OCI-M1 (cell line): Measurements from ENCODE around the gene NXNL2.
A peak's percentile ranks its signal among the peaks of the same experiment; 100 is the strongest.

Experiments used
- DNase-seq: peaks from one replicate; lab custom pipeline; 2025; lab: John Stamatoyannopoulos, UW

The NXNL2 gene

DNA sequence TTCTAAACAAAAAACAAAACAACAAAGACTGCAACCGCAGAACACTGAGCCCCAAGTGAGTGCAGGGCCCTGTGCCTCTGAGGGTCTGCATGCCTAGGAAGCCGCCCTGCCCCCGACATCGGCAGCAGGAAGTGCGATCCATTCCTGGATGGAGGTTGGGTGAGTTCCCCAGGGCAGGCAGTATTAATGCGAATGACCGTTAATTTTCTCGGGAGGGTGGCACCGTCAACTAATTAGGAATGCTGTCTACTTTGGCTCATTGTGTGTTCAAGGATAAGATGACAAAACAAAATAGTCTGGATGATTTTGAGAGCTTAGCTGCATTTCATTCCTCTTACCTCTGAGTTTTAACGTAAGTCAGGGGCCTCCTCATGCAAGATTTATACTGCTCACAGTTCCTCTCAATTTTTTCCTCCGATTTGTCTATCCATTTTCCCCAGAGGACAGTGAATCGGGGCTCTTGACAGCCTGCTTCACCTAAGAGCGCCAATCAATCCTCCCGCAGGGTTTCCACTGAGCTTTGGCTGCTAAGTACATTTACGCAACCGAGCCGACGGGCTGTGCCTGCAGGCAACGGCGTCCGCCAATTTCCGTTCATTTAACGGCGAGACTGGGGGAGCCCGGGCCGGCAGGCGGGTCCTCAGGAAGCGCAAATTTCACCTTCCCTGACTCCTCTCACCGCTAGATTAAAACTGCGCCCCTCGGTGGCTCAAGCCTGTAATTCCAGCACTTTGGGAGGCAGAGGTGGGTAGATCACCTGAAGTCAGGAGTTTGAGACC is 2.9 kb upstream of the NXNL2 start:
- no peak for DNase-seq

DNA sequence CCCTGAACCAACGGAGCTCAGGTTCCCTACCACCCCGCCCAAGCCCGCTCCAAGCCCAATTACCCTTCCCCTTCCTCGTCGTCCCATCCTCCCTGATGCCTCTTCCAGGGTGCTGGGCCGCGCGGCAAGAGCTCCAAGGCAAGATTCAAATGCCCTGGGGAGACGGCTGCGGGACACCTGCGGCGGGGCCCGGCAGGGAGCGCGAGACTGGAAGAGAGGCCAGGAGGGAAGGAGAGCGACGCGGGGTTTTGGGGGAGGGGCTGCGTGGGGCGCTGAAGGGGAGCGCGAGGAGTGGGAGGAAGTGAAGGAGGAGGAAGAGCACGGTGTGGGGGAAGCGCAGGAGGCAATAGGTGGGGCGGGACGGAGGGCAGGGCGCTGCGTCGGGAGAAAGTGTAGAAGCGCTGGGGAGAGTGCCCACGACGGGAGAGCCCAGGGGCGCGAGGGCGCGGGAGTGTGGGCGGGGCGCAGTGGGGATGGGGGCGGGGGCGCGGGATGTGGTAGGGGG is 975 bp upstream of the NXNL2 start:
- no peak for DNase-seq

DNA sequence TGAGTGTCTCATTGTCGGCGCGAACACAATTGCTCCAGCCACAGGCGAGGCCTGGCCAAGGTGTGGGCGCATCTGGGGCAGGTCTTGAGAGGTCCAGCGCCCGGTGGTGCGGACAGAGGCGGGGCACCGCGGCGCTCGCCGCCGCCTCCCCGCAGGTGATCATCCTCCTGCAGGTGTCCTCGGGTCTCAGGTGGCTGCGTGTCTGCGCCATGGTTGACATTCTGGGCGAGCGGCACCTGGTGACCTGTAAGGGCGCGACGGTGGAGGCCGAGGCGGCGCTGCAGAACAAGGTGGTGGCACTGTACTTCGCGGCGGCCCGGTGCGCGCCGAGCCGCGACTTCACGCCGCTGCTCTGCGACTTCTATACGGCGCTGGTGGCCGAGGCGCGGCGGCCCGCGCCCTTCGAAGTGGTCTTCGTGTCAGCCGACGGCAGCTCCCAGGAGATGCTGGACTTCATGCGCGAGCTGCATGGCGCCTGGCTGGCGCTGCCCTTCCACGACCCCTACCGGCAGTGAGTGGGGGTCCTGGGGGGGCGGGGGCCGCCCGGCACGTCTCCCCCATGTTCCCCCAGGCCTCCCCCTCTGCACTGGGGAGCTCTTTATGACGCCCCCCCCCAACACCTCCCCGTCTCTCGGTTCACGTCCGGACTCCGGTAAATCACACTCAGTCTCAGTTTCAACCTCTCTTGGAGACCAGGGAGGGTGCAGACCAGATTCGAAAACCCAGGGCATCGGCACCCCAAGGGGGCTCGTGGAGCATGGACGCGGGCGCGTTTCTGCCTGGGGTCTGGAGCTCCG is 446 bp downstream of the NXNL2 start:
- no peak for DNase-seq

DNA sequence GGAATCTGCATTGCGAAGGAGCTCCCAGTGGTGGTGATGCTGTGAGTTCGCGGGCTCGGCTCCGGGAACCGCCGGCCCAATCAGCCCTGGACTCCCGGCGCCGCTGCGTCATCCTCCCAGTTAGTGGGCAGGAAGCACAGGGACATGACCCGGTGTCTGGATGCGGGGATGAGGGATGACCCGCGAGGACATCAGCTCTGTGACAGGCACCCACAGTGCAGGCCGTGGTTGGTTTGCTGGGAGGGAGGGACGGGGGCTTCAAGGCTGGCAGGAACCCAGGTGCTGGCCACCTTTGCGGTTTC is 996 bp downstream of the NXNL2 start:
- DNase-seq = no peak

DNA sequence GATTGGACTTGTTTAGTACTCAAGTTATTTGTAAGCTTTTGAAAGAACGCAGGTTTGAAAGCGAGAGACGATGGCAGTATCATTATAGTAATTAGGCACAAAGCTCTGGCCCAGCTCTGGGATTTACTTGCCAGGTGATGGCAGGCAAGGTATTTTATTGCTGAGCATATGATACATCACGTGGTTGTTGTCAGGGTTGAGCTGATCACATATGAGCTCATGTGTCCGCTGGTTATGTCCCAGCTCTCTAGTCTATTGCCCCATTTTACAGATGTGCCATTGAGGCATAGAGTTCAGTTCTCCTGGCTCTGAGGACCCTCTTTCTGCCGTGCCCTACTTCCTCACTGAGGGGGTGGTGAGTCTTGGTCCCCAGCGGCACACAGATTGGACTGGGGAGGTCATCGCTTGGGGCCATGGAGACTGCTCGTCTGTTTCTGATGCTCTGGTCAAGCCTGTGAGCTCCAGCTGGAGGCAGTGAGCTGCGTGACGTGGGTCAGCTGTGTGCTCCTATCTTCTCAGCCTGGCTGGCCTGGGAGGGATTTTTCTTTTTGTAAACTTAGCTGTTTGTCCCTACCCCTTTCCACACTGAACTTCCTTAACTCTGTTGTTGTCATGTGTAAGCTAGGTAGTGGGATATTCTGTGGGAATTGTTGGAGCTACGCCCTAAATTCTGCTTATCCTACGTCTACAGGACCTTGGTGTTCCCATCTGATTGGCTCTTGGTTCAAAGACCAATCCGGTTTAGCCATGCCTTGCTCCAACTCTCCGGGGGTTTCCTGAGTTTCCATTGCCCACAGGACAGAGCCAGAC is 2.2 kb downstream of the NXNL2 start:
- no peak for DNase-seq

DNA sequence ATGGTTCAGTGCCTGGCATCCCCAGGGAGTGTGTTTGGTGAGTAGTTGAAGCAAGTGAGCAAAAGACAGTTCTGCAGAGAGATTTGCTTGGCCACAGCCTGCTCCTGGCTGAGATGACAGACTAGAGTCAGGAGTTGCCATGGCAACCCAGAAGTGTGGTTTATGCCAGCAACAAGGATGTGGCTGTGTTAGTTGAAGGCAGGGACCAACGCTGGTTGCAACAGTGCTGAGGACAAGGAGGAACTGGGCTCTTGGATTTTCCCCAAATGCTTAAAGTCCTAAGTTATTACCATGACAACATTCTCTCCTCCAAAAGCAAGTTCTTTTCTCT is 2.7 kb downstream of the NXNL2 start:
- peak; percentile 2 for DNase-seq

DNA sequence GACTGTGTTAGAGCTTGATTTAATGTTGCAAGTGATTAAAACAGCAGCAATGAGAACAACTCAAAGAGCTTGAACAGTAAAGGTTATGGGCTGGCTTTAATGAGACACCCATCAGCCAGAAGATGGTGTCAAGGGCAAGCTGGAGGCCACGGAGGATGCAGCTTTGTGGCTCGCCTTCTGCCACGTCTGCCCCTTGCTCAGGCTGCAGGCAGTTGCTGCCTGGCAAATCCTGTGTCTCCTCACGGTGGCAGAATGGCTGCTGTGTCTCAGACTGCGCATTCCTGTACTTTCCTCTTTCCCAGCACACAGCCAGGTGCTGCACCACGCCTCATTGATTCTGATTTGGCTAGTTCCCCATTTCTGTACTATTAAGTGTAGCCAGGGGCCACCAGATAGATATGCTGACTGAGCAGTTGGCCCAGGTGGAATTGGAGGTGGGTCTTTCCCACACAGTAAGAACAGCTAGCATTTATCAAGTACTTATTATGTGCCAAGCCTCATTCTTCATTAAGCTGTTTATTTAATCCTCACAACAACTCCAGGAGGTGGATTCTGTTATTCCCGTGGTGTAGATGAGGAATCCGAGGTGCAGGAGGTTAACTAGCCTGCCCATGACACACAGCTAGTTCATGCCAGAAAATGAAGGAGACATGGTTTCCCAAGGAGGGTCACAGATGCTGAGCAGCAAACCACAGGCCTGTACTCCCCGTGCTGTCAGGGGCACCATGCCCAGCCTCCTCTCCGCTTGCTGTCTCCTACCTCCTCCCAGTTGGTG is 3.5 kb downstream of the NXNL2 start:
- no peak for DNase-seq

DNA sequence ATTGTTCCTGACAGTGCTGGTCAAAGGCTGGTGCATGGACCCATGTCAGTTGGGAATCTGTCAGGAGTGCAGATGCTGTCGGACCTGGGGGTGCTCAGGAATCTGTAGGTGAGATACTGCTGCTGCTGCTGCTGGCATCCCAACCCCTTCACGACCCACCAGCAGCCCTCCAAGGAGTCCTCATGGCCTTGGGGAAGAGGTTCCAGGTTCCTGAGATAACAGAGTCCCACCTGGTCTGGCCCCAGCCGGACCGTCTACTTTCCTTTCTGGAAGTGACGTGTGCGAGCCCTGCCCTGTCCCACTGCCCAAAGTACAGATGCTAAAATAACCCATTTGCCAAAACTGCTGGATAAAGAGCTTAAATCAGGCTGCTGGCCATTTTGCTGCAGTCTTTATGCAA is 4.3 kb downstream of the NXNL2 start:
- DNase-seq = no peak

DNA sequence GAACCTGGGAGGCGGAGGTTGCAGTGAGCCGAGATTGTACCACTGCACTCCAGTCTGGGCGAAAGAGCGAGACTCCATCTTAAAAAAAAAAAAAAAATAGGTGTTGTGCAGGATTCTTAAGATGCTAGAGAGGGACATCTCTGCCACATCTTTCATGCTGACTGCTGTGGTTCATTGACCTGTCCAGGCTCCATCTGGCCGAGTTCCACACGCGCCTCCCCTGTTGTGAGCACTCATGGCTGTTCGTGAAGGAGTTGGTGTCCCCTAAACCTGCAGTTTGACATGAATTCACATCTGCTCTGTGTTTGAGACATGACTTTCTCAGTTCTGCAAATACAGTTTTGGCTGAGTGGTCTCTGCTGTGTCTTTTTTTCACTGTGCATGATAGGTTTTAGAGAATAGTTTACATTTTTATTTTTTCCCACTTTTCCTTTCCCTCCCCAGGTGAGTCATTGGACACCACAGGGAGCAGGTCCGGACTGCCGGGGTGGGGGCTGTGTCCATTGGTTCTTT is 5.3 kb downstream of the NXNL2 start:
- DNase-seq = no peak

DNA sequence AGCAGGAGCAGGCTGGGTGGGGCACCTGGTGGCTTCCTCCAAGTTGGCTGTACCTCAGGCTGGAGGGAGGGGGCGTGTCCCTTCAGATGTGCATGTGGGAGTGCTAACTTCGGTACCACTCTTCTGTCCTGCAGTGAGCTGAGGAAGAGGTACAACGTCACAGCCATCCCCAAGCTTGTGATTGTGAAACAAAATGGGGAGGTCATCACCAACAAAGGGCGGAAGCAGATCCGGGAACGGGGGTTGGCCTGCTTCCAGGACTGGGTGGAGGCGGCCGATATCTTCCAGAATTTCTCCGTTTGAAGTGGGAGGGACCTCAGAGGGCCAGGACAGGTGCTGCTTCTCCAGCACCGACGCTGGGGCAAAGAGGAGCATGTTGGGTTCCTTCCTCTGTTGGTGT is 9.3 kb downstream of the NXNL2 start:
- peak; percentile 22 for DNase-seq

DNA sequence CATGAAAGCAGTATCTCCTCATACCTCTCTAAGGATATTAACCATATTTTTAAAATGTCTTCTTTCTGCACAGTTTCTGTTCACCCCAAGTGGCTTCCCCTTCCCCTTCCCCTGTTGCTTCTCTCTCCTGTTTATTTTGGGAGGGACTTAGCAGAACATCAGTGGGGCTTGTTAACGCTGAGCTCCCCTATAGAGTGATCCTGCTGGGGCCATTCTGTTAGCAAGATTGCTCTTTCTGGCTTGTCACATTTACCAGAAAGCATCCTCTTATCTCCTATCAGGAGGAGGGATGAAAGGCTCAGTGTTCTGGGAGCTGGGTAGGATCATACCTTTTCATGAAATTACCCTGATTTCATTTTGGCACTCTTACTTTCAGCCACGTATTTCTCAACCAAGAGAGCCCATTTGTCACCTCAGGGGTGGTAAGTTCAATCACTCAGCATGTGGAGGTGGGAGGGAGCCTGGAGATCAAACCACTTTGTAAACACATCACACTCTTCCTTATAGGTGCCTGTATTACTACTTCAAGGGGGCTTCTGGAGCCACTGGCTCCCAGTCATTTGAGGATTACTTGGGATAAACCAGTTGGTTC is 16.7 kb downstream of the NXNL2 start:
- DNase-seq = no peak

DNA sequence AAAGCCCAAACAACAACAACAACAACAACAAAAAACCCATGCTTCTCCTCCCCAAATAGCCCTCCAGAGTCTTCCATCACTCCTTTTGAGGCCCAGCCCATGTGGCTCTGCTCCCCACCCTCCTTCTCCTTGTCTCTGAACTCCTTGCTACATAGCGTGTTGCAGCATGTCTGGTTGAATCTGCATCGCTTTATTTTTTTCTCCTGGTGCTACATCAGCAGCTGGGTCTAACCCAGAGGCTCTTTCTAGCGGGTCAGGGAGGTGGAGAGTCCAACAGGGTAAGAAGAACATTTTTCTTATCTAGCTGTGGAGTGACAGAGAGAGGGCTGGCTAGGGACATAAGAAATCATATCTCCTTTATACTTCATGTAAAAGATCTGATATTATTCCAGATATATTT is 18.4 kb downstream of the NXNL2 start:
- no peak for DNase-seq

DNA sequence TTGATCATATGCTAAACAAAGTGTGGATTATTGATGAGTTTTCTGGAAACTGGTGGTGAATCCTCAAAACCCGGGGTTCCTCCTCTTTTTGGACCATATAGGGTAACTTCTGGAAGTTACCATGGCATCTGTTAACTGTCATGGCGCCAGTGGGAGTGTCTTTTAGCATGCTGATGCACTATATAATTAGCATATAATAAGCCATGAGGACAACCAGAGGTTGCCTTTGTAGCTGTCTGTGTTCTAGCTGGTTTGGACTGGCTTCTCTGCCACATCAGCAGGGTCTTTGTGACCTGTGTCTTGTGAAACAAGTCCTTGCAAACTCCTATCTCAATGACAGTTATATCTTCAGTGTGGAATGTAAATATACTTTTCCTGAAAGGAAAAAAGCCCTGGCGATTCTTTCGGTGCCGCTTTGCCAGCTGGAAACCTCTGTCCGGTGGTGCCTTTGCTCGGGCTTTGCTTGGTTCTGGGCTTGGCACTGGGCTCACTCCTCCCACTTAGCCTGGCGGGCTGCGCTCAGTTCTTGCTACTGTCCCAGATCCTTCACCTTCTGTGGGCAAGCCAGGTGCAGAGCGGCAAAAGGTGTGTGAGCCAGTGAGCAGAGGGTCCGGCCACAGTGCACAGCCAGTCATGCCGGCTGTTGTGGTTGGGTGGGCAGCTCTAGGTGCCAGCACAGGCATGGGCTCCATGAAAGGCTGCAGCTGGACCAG is 20.4 kb downstream of the NXNL2 start:
- DNase-seq = no peak

DNA sequence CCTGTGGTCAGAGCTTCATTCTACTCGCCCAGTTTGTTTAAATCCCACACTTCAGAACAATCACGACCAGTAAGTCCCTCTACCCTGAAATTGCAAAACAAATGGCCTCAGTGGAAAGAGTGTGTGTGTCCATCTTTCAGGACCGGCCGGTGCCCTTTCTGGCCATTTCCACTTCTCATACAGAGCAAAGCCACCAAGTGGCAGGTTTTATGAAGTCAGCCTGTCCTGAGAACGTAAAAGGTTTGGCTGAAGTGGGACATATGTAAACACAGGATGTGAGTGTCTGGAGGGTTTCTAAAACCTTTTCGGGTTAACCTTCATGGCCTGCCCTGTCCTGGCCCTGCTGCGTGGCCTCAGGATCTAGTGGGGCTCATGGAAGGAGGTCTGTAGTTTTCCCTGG is 24.7 kb downstream of the NXNL2 start:
- no peak for DNase-seq

DNA sequence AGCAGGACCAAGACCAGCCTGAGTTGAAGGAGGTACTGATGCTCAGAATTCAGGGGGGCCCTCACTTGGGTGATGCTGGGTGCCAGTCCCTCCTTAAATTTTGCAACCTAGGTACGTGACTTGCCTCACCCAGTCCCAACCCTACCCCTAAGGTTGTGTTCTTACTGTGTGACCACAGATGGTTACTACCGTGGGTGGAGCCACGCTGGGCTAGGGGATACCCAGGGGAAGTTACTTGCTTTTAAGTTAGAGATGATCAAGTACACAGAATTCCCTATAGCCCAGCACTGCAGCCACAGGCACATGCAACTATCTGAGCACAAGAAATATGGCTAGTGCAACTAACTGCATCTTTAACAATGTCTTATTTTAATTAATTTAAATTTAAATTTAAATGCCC is 32.9 kb downstream of the NXNL2 start:
- DNase-seq = no peak

DNA sequence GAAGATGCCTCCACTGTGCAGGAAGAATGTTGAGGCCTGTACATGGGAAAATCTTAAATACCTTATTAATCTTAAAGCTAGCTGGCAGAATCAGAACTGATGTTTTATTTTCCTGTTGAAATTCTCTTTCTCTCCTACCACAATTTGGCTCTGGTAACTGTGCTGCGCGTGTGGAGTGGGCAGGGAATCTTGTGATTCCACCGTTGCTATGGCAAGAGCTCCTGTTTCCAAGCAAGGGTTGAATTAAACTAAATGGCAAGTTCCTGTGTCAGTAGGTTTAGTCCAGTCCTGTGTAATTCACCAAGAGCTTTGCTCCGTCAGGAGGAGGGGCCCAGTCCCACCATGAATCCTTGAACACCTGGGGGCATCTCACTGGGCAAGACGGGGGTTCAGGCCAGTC is 36.4 kb downstream of the NXNL2 start:
- DNase-seq = no peak

DNA sequence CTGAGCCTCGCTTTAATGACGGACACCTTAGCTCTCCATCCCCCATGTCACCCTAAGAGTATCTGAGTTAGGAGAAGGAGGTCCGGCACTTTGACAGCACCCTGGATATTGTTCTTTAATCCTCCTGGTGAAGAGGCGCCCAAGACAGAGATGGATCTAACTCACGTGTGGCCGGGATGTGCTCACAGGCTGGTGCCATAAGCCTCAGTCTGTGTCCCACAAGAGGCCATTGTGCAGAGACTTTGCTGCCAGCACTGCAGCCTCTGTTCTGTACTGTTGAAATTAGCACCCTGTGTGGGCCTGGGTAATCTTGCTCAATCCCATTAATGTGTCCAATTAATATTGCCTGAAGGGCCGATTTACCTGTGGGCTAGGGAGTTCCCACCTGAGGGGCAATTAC is 37.7 kb downstream of the NXNL2 start:
- no peak for DNase-seq

DNA sequence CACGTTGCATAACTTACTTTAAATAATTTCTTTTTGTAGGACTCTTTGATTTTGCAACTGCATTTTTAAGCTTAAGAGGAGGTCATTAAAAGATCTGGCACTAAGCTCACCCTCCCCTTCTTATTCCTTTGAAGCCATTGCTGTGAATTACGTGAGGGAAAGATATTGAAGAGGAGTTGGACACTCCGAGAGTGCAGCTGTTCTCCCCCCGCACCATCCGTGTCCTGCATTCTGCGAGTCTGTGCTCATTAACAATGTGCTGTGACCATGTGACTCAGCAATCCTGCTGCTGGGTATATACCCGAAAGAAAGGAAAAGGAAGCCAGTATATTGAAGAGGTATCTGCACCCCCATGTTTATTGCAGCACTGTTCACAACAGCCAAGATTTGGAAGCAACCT is 40.0 kb downstream of the NXNL2 start:
- DNase-seq = no peak

DNA sequence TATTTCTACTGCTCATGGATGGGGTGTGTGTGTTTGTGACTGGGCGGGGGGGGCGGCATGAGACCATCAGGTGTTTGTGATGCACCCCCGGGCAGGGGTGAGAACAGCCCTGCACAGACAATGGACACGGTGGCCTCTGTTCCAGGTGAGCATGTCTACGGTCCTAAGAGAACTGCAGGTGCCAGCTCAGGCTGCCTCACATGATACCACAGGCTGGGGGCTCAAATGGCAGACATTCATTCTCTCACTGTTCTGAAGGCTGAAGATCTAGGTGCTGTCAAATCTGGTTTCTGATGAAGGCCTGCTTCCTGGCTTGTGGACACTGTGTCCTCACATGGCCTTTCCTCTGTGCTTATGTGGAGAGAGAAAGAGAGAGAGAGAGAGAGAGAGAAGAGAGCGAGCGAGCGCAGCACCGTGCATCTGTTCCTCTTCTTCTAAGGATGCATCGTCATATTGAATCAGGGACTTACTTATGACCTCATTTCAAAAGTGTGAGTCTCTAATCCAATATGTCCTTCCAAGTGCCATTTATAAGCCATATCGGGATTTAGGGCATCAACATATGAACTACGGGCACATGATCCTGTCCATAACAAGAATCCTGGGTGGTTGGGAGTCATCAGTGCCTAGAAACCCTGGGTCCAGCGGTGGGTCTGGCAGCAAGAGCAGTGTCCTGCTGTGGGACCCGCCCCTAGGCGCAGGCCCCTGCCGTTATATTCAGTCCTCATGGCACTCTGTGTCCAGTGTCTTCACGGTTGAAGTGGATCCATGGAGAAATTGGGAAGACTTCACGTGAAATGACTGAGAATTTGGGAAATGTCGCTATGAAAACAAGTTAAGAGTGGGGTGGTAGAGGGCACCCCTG is 42.5 kb downstream of the NXNL2 start:
- DNase-seq = no peak
